Measurements from ENCODE around the gene MSLN.

Gene MSLN

DNA sequence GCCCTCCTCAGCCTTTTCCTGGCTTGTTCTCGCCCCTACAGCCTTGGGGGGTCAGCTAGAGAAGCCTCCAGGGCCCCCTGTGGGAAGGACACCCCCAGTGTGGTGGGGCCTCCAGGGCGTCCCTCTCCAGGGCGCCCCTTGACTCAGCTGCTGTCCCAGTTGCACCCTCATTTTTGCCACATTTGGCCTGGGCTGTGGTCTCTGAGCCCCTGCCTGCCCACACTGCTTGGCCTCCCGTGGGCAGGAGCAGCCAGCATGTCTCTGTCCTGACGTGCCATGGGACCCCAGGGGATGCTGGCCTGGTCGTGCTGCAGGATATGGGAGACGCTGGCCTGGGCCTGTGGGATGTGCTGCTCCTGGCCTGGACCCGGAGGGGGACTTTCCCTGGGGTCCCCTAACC is 32.9 kb downstream of the MSLN start:
- H4K20me1 ChIP-seq (ENCODE audit: insufficient read depth) = no peaks in the 10 kb centered on the region
- H3K27me3 ChIP-seq (ENCODE audit: insufficient read depth, low read depth) = 0 out of 2 replicates have a peak, but pooled peaks cover 3% of the 10 kb centered on the region
- H3K27ac ChIP-seq = no peak overlapping the region
- no peak overlapping the region for H3K4me2 ChIP-seq
- peaks cover 7% of the 10 kb centered on the region; the same call in 1 of the 2 replicates for H3K79me2 ChIP-seq (ENCODE audit: insufficient read depth, low read depth)
- H3K4me1 ChIP-seq (ENCODE audit: low read depth, poor library complexity, severe bottlenecking) = peaks cover 13% of the 10 kb centered on the region
- TF ChIP-seq, protein P1, sequence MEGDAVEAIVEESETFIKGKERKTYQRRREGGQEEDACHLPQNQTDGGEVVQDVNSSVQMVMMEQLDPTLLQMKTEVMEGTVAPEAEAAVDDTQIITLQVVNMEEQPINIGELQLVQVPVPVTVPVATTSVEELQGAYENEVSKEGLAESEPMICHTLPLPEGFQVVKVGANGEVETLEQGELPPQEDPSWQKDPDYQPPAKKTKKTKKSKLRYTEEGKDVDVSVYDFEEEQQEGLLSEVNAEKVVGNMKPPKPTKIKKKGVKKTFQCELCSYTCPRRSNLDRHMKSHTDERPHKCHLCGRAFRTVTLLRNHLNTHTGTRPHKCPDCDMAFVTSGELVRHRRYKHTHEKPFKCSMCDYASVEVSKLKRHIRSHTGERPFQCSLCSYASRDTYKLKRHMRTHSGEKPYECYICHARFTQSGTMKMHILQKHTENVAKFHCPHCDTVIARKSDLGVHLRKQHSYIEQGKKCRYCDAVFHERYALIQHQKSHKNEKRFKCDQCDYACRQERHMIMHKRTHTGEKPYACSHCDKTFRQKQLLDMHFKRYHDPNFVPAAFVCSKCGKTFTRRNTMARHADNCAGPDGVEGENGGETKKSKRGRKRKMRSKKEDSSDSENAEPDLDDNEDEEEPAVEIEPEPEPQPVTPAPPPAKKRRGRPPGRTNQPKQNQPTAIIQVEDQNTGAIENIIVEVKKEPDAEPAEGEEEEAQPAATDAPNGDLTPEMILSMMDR (conservative IDR thresholded peaks at IDR 0.05; ENCODE audit: low read depth, low read length) = no peak
- no peak overlapping the region for H3K4me3 ChIP-seq (IDR thresholded peaks at IDR 0.05; ENCODE audit: insufficient read depth, low read depth, low read length)
- no peak overlapping the region for H3K9ac ChIP-seq
- no peaks in the 10 kb centered on the region for H3K36me3 ChIP-seq (ENCODE audit: insufficient read depth)
- no peak overlapping the region for H2AFZ ChIP-seq (ENCODE audit: low read depth)

GRCh38 chr16:794091-794822 is 33.7 kb downstream of the MSLN start:
- H3K27ac ChIP-seq = no peak overlapping the region
- TF ChIP-seq, protein P1 (conservative IDR thresholded peaks at IDR 0.05; ENCODE audit: low read depth, low read length) = no peak

GRCh38 chr16:794853-795466 is 34.4 kb downstream of the MSLN start:
- Histone ChIP-seq H3K4me3 (IDR thresholded peaks at IDR 0.05; ENCODE audit: insufficient read depth, low read depth, low read length) (no peak overlapping the region), H4K20me1 (ENCODE audit: insufficient read depth) (no peaks in the 10 kb centered on the region), H3K36me3 (ENCODE audit: insufficient read depth) (no peaks in the 10 kb centered on the region), H3K4me1 (ENCODE audit: low read depth, poor library complexity, severe bottlenecking) (peaks cover 8% of the 10 kb centered on the region), H3K79me2 (ENCODE audit: insufficient read depth, low read depth) (no peaks in the 10 kb centered on the region), H3K4me2 (no peak overlapping the region), H3K9ac (no peak overlapping the region), H3K27me3 (ENCODE audit: insufficient read depth, low read depth) (peaks cover 16% of the 10 kb centered on the region; the same call in 1 of the 2 replicates), H2AFZ (ENCODE audit: low read depth) (no peak overlapping the region), H3K27ac (no peak overlapping the region)
- TF ChIP-seq, protein P1 (conservative IDR thresholded peaks at IDR 0.05; ENCODE audit: low read depth, low read length) = no peak

More at GRCh38 chr16:794091-794822, 33.7 kb downstream of the MSLN start:
- peaks cover 12% of the 10 kb centered on the region; the same call in 1 of the 2 replicates for H3K27me3 ChIP-seq (ENCODE audit: insufficient read depth, low read depth)
- H4K20me1 ChIP-seq (ENCODE audit: insufficient read depth) = no peaks in the 10 kb centered on the region
- no peaks in the 10 kb centered on the region for H3K36me3 ChIP-seq (ENCODE audit: insufficient read depth)
- no peaks in the 10 kb centered on the region for H3K79me2 ChIP-seq (ENCODE audit: insufficient read depth, low read depth)
- no peak overlapping the region for H3K4me3 ChIP-seq (IDR thresholded peaks at IDR 0.05; ENCODE audit: insufficient read depth, low read depth, low read length)
- H3K4me2 ChIP-seq = no peak overlapping the region
- no peak overlapping the region for H2AFZ ChIP-seq (ENCODE audit: low read depth)
- no peak overlapping the region for H3K9ac ChIP-seq
- H3K4me1 ChIP-seq (ENCODE audit: low read depth, poor library complexity, severe bottlenecking) = peaks cover 11% of the 10 kb centered on the region

DNA sequence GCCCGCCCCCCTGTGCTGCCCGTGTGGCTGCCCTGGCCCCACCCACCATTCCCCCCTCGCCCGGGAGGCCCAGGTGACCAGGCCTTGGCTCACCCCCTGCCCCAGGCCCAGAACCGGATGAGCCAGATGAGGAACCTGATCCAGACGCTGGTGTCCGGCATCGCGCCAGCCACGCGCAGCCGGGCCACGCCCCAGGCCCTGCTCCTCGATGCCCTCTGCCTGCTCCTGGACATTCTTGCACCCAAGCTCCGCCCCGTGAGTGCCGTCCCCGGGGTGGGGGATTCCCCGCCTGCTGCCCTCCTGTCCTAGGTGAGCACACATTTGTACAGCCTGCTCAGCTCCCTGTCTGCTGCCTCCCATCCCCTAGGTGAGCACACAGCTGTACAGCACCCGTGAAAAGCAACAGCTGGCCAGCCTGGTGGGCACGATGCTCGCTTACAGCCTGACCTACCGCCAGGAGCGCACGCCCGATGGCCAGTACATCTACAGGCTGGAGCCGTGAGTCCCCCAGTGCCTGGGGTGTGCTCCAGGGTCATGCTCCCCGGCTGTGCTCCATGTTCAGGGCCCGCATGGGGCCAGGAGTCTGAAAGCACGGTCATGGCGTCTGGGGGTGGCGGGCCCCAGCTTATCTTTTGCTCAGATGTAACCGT is 35.2 kb downstream of the MSLN start:
- no peaks in the 10 kb centered on the region for H3K36me3 ChIP-seq (ENCODE audit: insufficient read depth)
- no peak overlapping the region for H3K4me3 ChIP-seq (IDR thresholded peaks at IDR 0.05; ENCODE audit: insufficient read depth, low read depth, low read length)
- no peak overlapping the region for H3K9ac ChIP-seq
- TF ChIP-seq, protein P1 (conservative IDR thresholded peaks at IDR 0.05; ENCODE audit: low read depth, low read length) = no peak
- no peaks in the 10 kb centered on the region for H4K20me1 ChIP-seq (ENCODE audit: insufficient read depth)
- peaks cover 8% of the 10 kb centered on the region for H3K4me1 ChIP-seq (ENCODE audit: low read depth, poor library complexity, severe bottlenecking)
- H3K4me2 ChIP-seq = no peak overlapping the region
- no peak overlapping the region for H2AFZ ChIP-seq (ENCODE audit: low read depth)
- H3K27me3 ChIP-seq (ENCODE audit: insufficient read depth, low read depth) = peaks cover 23% of the 10 kb centered on the region
- no peak overlapping the region for H3K27ac ChIP-seq
- no peaks in the 10 kb centered on the region for H3K79me2 ChIP-seq (ENCODE audit: insufficient read depth, low read depth)

Measured in KMS-11 (cell line).